MM.1S (cell line): ENCODE data around the gene ISLR.

Experiments
- DNase-seq: peaks from one replicate; pipeline ENCODE4 v3.0.0-alpha.2; 2015
- H2AFZ ChIP-seq: fragments of 300-600 bp; sonication (generic); 2 replicates; pipeline ENCODE4 v1.6.0; 2016; ENCODE audit warnings: antibody characterized with exemption, low read length
- H3F3A ChIP-seq: fragments of 300-600 bp; sonication (generic); 2 replicates; pipeline ENCODE4 v1.6.1; 2016; ENCODE audit warnings: mild to moderate bottlenecking, antibody characterized with exemption, low read length, moderate library complexity, mixed read lengths; ENCODE audit not compliant: insufficient read depth
- H3K27ac ChIP-seq: fragments of 300-600 bp; sonication (generic); 2 replicates; pipeline ENCODE4 v1.5.1; 2016; ENCODE audit warnings: mild to moderate bottlenecking, low read length
- H3K27me3 ChIP-seq: fragments of 300-600 bp; sonication (generic); replicated peaks from 2 replicates; pipeline ENCODE4 v1.6.0; 2016; ENCODE audit warnings: low read length; ENCODE audit not compliant: insufficient read depth
- H3K36me3 ChIP-seq: fragments of 300-600 bp; sonication (generic); replicated peaks from 2 replicates; pipeline ENCODE4 v1.6.1; 2016; ENCODE audit warnings: mild to moderate bottlenecking, low read length, mixed read lengths; ENCODE audit not compliant: insufficient read depth
- H3K4me1 ChIP-seq: fragments of 300-600 bp; sonication (generic); 2 replicates; pipeline ENCODE4 v1.6.1; 2016; ENCODE audit warnings: low read length, mixed read lengths
- H3K4me2 ChIP-seq: fragments of 300-600 bp; sonication (generic); 2 replicates; pipeline ENCODE4 v1.6.0; 2016; ENCODE audit warnings: low read depth, low read length
- H3K4me3 ChIP-seq: fragments of 300-600 bp; sonication (generic); 2 replicates; pipeline ENCODE4 v1.5.1; 2016; ENCODE audit warnings: low read length, mixed read lengths
- H3K79me2 ChIP-seq: fragments of 300-600 bp; sonication (generic); 2 replicates; pipeline ENCODE4 v1.6.1; 2016; ENCODE audit warnings: mixed run types, low read length, mixed read lengths
- H3K9ac ChIP-seq: fragments of 300-600 bp; sonication (generic); 2 replicates; pipeline ENCODE4 v1.6.1; 2016; ENCODE audit warnings: low read length, mixed read lengths
- H3K9me2 ChIP-seq: fragments of 300-600 bp; sonication (generic); replicated peaks from 2 replicates; pipeline ENCODE4 v1.6.1; 2016; ENCODE audit warnings: mild to moderate bottlenecking, low read length, mixed read lengths; ENCODE audit not compliant: insufficient read depth
- H3K9me3 ChIP-seq: fragments of 300-600 bp; sonication (generic); replicated peaks from 2 replicates; pipeline ENCODE4 v1.6.1; 2016; ENCODE audit warnings: mild to moderate bottlenecking, low read length, mixed read lengths; ENCODE audit not compliant: insufficient read depth
- H4K20me1 ChIP-seq: fragments of 300-600 bp; sonication (generic); 2 replicates; pipeline ENCODE4 v1.6.1; 2016; ENCODE audit warnings: mild to moderate bottlenecking, low read length, moderate library complexity, mixed read lengths; ENCODE audit not compliant: insufficient read depth
- CTCF ChIP-seq: fragments of 300-600 bp; sonication (generic); IDR thresholded peaks from 2 replicates; pipeline ENCODE4 v1.5.1; 2016; ENCODE audit warnings: antibody characterized with exemption, low read length, mixed read lengths
- EZH2 ChIP-seq: fragments of 300-600 bp; sonication (generic); optimal IDR thresholded peaks from 2 replicates; pipeline ENCODE3; 2017; ENCODE audit warnings: low read depth, mild to moderate bottlenecking, antibody characterized with exemption, low read length, mixed read lengths
- EZH2phosphoT487 ChIP-seq: fragments of 300-600 bp; sonication (generic); IDR thresholded peaks from 2 replicates; pipeline ENCODE4 v1.6.1; 2018; ENCODE audit warnings: antibody characterized with exemption, low read length

ISLR gene

GRCh38 chr15:74207652-74208440 is 34.3 kb downstream of the ISLR start:
- TF ChIP-seq EZH2phosphoT487 (no peak), CTCF (no peak), EZH2 (no peak)
- Histone ChIP-seq H3F3A (no peaks in the 10 kb centered on the region), H3K9me2 (no peaks in the 10 kb centered on the region), H3K4me3 (no peak overlapping the region), H3K9me3 (no peaks in the 10 kb centered on the region), H3K9ac (no peak overlapping the region), H3K79me2 (no peaks in the 10 kb centered on the region), H2AFZ (no peak overlapping the region), H3K27me3 (peaks cover 79% of the 10 kb centered on the region), H3K27ac (no peak overlapping the region), H3K36me3 (no peaks in the 10 kb centered on the region), H3K4me2 (no peak overlapping the region), H3K4me1 (peaks cover 7% of the 10 kb centered on the region), H4K20me1 (no peaks in the 10 kb centered on the region)
- no peak for DNase-seq

- Histone ChIP-seq H3K4me2 (no peak overlapping the region), H3K4me1 (peaks cover 7% of the 10 kb centered on the region), H3K79me2 (no peaks in the 10 kb centered on the region), H3K27me3 (peaks cover 73% of the 10 kb centered on the region), H3K27ac (no peak overlapping the region), H3K9me2 (no peaks in the 10 kb centered on the region), H3K9ac (no peak overlapping the region), H3K9me3 (no peaks in the 10 kb centered on the region), H3K4me3 (no peak overlapping the region), H2AFZ (no peak overlapping the region), H3K36me3 (no peaks in the 10 kb centered on the region), H3F3A (no peaks in the 10 kb centered on the region), H4K20me1 (no peaks in the 10 kb centered on the region)
- TF ChIP-seq CTCF = no peak
- TF ChIP-seq EZH2phosphoT487 = no peak
- TF ChIP-seq EZH2 = no peak
- DNase-seq = no peak
Measured at GRCh38 chr15:74208496-74208895, 35.0 kb downstream of the ISLR start.

- Histone ChIP-seq H3K4me1 (peaks cover 7% of the 10 kb centered on the region), H3K79me2 (no peaks in the 10 kb centered on the region), H3K36me3 (no peaks in the 10 kb centered on the region), H4K20me1 (no peaks in the 10 kb centered on the region), H3K9ac (no peak overlapping the region), H3K4me2 (no peak overlapping the region), H3K4me3 (no peak overlapping the region), H3K9me2 (no peaks in the 10 kb centered on the region), H2AFZ (no peak overlapping the region), H3F3A (no peaks in the 10 kb centered on the region), H3K9me3 (no peaks in the 10 kb centered on the region), H3K27ac (no peak overlapping the region), H3K27me3 (peaks cover 73% of the 10 kb centered on the region)
- no peak for TF ChIP-seq EZH2phosphoT487
- no peak for TF ChIP-seq EZH2
- no peak for TF ChIP-seq CTCF
- no peak for DNase-seq
Measured at GRCh38 chr15:74208901-74209559, 35.5 kb downstream of the ISLR start.
